ENCODE measurements around the gene KRTAP12-4.
"Not testable (repeated sequence)": the region's sequence is repeated elsewhere in the genome, so short reads cannot be mapped to it uniquely, and the experiment has no call there.

Gene KRTAP12-4

GRCh38 chr21:44649521-44650100 is 4.8 kb downstream of the KRTAP12-4 start:
- H3K27me3 ChIP-seq (ENCODE audit: insufficient read depth, poor library complexity, severe bottlenecking): peaks cover 6% of the 10 kb centered on the region
- no peak overlapping the region for H3K4me3 ChIP-seq (ENCODE audit: severe bottlenecking)
- no peak for DNase-seq (ENCODE audit: low spot score)
- no peak for TF ChIP-seq CTCF (IDR thresholded peaks at IDR 0.05; ENCODE audit: poor library complexity, severe bottlenecking)
- no peaks in the 10 kb centered on the region for H3K9me3 ChIP-seq (ENCODE audit: severe bottlenecking)
- ATAC-seq (ENCODE audit: low read depth): no peak
- no peak overlapping the region for H3K27ac ChIP-seq (ENCODE audit: poor library complexity, severe bottlenecking)
- H3K4me1 ChIP-seq (ENCODE audit: insufficient read depth, poor library complexity, severe bottlenecking): no peaks in the 10 kb centered on the region
- no peaks in the 10 kb centered on the region for H3K36me3 ChIP-seq (ENCODE audit: low read depth)

GRCh38 chr21:44648557-44649311 is 5.7 kb downstream of the KRTAP12-4 start:
- H3K4me3 ChIP-seq (ENCODE audit: severe bottlenecking): no peak overlapping the region
- H3K27ac ChIP-seq (ENCODE audit: poor library complexity, severe bottlenecking): no peak overlapping the region
- no peaks in the 10 kb centered on the region for H3K9me3 ChIP-seq (ENCODE audit: severe bottlenecking)
- H3K27me3 ChIP-seq (ENCODE audit: insufficient read depth, poor library complexity, severe bottlenecking): no peaks in the 10 kb centered on the region
- TF ChIP-seq CTCF (IDR thresholded peaks at IDR 0.05; ENCODE audit: poor library complexity, severe bottlenecking): no peak
- H3K4me1 ChIP-seq (ENCODE audit: insufficient read depth, poor library complexity, severe bottlenecking): no peaks in the 10 kb centered on the region
- DNase-seq (ENCODE audit: low spot score) (no peak), ATAC-seq (ENCODE audit: low read depth) (no peak)
- H3K36me3 ChIP-seq (ENCODE audit: low read depth): no peaks in the 10 kb centered on the region

GRCh38 chr21:44647222-44647552 is 7.3 kb downstream of the KRTAP12-4 start:
- Histone ChIP-seq H3K4me3 (ENCODE audit: severe bottlenecking) (no peak overlapping the region), H3K36me3 (ENCODE audit: low read depth) (no peaks in the 10 kb centered on the region), H3K27me3 (ENCODE audit: insufficient read depth, poor library complexity, severe bottlenecking) (no peaks in the 10 kb centered on the region), H3K27ac (ENCODE audit: poor library complexity, severe bottlenecking) (no peak overlapping the region), H3K4me1 (ENCODE audit: insufficient read depth, poor library complexity, severe bottlenecking) (no peaks in the 10 kb centered on the region), H3K9me3 (ENCODE audit: severe bottlenecking) (no peaks in the 10 kb centered on the region)
- no peak for ATAC-seq (ENCODE audit: low read depth)
- DNase-seq (ENCODE audit: low spot score): no peak
- TF ChIP-seq CTCF (IDR thresholded peaks at IDR 0.05; ENCODE audit: poor library complexity, severe bottlenecking): no peak

- not testable (repeated sequence) for H3K4me3 ChIP-seq (ENCODE audit: severe bottlenecking); H3K27me3 ChIP-seq (ENCODE audit: insufficient read depth, poor library complexity, severe bottlenecking); H3K27ac ChIP-seq (ENCODE audit: poor library complexity, severe bottlenecking); H3K36me3 ChIP-seq (ENCODE audit: low read depth); H3K9me3 ChIP-seq (ENCODE audit: severe bottlenecking); H3K4me1 ChIP-seq (ENCODE audit: insufficient read depth, poor library complexity, severe bottlenecking); ATAC-seq (ENCODE audit: low read depth); DNase-seq (ENCODE audit: low spot score)
Observed at GRCh38 chr21:44646366-44647221, 7.9 kb downstream of the KRTAP12-4 start, which contains the start of gene KRTAP10-11. KRTAP10-11 (plus strand) TSS chr21:44646414; CDS start chr21:44646459, 45 bp downstream.

GRCh38 chr21:44644878-44645277 is 9.6 kb downstream of the KRTAP12-4 start:
- Histone ChIP-seq H3K4me1 (ENCODE audit: insufficient read depth, poor library complexity, severe bottlenecking) (no peaks in the 10 kb centered on the region), H3K27ac (ENCODE audit: poor library complexity, severe bottlenecking) (no peak overlapping the region), H3K36me3 (ENCODE audit: low read depth) (no peaks in the 10 kb centered on the region), H3K9me3 (ENCODE audit: severe bottlenecking) (no peaks in the 10 kb centered on the region), H3K4me3 (ENCODE audit: severe bottlenecking) (no peak overlapping the region), H3K27me3 (ENCODE audit: insufficient read depth, poor library complexity, severe bottlenecking) (no peaks in the 10 kb centered on the region)
- ATAC-seq (ENCODE audit: low read depth) (no peak), DNase-seq (ENCODE audit: low spot score) (no peak)
- no peak for TF ChIP-seq CTCF (IDR thresholded peaks at IDR 0.05; ENCODE audit: poor library complexity, severe bottlenecking)
